NK-92 (cell line): Measurements from ENCODE around the gene SIL1.
"Not testable (repeated sequence)": the region's sequence is repeated elsewhere in the genome, so short reads cannot be mapped to it uniquely, and the experiment has no call there.

Experiments used
- DNase-seq: peaks from one replicate; lab custom pipeline; 2025; ENCODE audit not compliant: unreplicated experiment; lab: John Stamatoyannopoulos, UW

Gene SIL1

GRCh38 chr5:139197710-139198669 is at the start of gene SIL1:
Gene SIL1 (minus strand): TSS chr5:139198368. CDS start chr5:139127843, 70,525 bp downstream.
- peak; percentile 72 for DNase-seq

GRCh38 chr5:139246394-139246793 is 48.2 kb upstream of the SIL1 start:
- no peak for DNase-seq

GRCh38 chr5:139245637-139246339 is 47.6 kb upstream of the SIL1 start:
- no peak for DNase-seq

- DNase-seq, result no peak
Measured at GRCh38 chr5:139243425-139243970, 45.3 kb upstream of the SIL1 start.

GRCh38 chr5:139241139-139241538 is 43.0 kb upstream of the SIL1 start:
- DNase-seq, result no peak

- no peak for DNase-seq
Measured at GRCh38 chr5:139236479-139236878, 38.3 kb upstream of the SIL1 start.

GRCh38 chr5:139232147-139232724 is 34.1 kb upstream of the SIL1 start:
- no peak for DNase-seq

GRCh38 chr5:139228201-139228803 is 30.1 kb upstream of the SIL1 start:
- DNase-seq, result no peak

GRCh38 chr5:139226131-139226530 is 28.0 kb upstream of the SIL1 start:
- DNase-seq, result no peak

- DNase-seq, result no peak
Measured at GRCh38 chr5:139223481-139223880, 25.3 kb upstream of the SIL1 start.

GRCh38 chr5:139222346-139222745 is 24.2 kb upstream of the SIL1 start:
- DNase-seq, result no peak

- not testable (repeated sequence) for DNase-seq
Measured at GRCh38 chr5:139218038-139218437, 19.9 kb upstream of the SIL1 start.

- DNase-seq, result no peak
Measured at GRCh38 chr5:139215107-139215975, 17.2 kb upstream of the SIL1 start.

GRCh38 chr5:139214646-139215045 is 16.5 kb upstream of the SIL1 start:
- no peak for DNase-seq

GRCh38 chr5:139212906-139213305 is 14.7 kb upstream of the SIL1 start:
- no peak for DNase-seq

GRCh38 chr5:139212486-139212885 is 14.3 kb upstream of the SIL1 start:
- DNase-seq, result no peak

GRCh38 chr5:139210585-139210984 is 12.4 kb upstream of the SIL1 start:
- no peak for DNase-seq

- no peak for DNase-seq
Measured at GRCh38 chr5:139207297-139208000, 9.3 kb upstream of the SIL1 start.

GRCh38 chr5:139205586-139205985 is 7.4 kb upstream of the SIL1 start:
- DNase-seq, result no peak
